ENCODE data around the gene BSG. TPM values are rescaled to one million over a fixed set of nuclear protein-coding genes. Genes with fewer than 3 reads are reported as not detected.

BSG gene
- total RNA-seq (2012; rRNA removed), result 129 and 130 TPM in 2 replicates
- polyA plus RNA-seq (2012; rRNA removed), result 698 and 994 TPM in 2 replicates
- polyA plus RNA-seq (2012; cell fraction: cytosol; rRNA removed), result 596 and 943 TPM in 2 replicates
- 294 and 438 TPM in 2 replicates for polyA plus RNA-seq (2012; cell fraction: nucleus; rRNA removed; ENCODE audit: low replicate concordance)
- Bru-seq, nascent RNA, result percentile 81 among the genes with signal in this experiment
- BruChase-seq, experiment 1, labeled RNA remaining after a 6-hour chase, result percentile 86 among the genes with signal in this experiment
- BruChase-seq, experiment 2, labeled RNA remaining after a 2-hour chase, result percentile 79 among the genes with signal in this experiment
- long read RNA-seq, partial matches to known transcripts, result 58 of 506 reads
- long read RNA-seq, other reads (novel, unspliced or antisense), result 448 of 506 reads

DNA sequence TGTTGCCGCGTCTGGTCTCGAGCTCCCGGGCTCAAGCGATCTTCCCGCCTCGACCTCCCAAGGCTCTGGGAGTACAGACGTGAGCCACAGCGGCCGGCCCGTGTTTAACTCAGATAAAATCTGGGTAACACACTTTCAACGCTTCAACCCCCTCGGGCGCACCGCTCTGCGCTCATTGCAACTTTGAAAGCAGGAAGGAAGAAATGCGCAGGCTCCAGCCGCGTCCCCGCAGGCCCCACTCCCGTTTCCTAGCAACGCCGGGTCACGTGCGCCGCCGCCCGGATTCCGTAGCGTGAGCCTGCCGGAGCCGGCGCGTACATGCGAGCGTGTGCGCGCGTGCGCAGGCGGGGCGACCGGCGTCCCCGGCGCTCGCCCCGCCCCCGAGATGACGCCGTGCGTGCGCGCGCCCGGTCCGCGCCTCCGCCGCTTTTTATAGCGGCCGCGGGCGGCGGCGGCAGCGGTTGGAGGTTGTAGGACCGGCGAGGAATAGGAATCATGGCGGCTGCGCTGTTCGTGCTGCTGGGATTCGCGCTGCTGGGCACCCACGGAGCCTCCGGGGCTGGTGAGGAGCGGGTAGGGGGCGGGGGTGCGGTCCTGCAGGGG, at the start of gene BSG:
BSG (plus strand) TSS at position 457 of the 603 bp plus-strand sequence; CDS start at position 496, 39 bp downstream.
- Histone ChIP-seq H2AFZ (replicated peaks; ENCODE audit: low read length, poor library complexity) (peak within 1 kb of the TSS; percentile 98), H3K23ac (ENCODE audit: low read depth, low read length) (peak within 1 kb of the TSS; percentile 88), H3K4me1 (ENCODE audit: control insufficient read depth, insufficient read depth, low read length) (peaks cover 26% of the 10 kb centered on the region), H3K36me3 (ENCODE audit: control insufficient read depth, insufficient read depth, low read length) (no peaks in the 10 kb centered on the region), H2AK9ac (replicated peaks; ENCODE audit: low read depth, low read length, poor library complexity) (peak within 1 kb of the TSS; percentile 99), H3K56ac (ENCODE audit: extremely low read depth, insufficient read depth, low read length) (peak within 1 kb of the TSS; percentile 61; the same call in 1 of the 2 replicates), H3K9me1 (ENCODE audit: insufficient read depth, low read length) (peaks cover 11% of the 10 kb centered on the region; the same call in 1 of the 2 replicates), H4K5ac (ENCODE audit: low read depth, low read length) (peak within 1 kb of the TSS; percentile 80), H3K4me2 (ENCODE audit: low read depth, low read length) (peak within 1 kb of the TSS; percentile 93), H2BK120ac (ENCODE audit: low read depth, low read length) (peak within 1 kb of the TSS; percentile 57; the same call in 1 of the 2 replicates), H3K9me3 (ENCODE audit: control insufficient read depth, insufficient read depth, low read length) (no peaks in the 10 kb centered on the region), H2BK15ac (ENCODE audit: low read depth, low read length) (peak within 1 kb of the TSS; percentile 19; the same call in 1 of the 3 replicates), H4K91ac (ENCODE audit: insufficient read depth, low read depth, low read length) (peak within 1 kb of the TSS; percentile 51), H3K27ac (ENCODE audit: insufficient read depth, low read length) (peak within 1 kb of the TSS; percentile 86), H3K18ac (ENCODE audit: low read depth, low read length) (0 out of 2 replicates have a peak within 1 kb of the TSS, but pooled peaks have one; percentile 33), H2AK5ac (ENCODE audit: low read depth, low read length) (peak within 1 kb of the TSS; percentile 74), H2BK20ac (ENCODE audit: low read depth, low read length) (no peak within 1 kb of the TSS), H4K8ac (ENCODE audit: low read depth in 2 of 2, low read length in 2 of 2) (peak within 1 kb of the TSS; percentile 77 to 90), H3K14ac (replicated peaks; ENCODE audit: low read depth, low read length) (peak within 1 kb of the TSS; percentile 84), H4K20me1 (ENCODE audit: insufficient read depth, low read length) (peaks cover 43% of the 10 kb centered on the region), H3K79me1 (ENCODE audit: low read depth in 1 of 2, low read length in 2 of 2) (peaks cover 0 to 44% of the 10 kb centered on the region in 2 experiments; a peak in 2 of 4 replicates), H3K27me3 (ENCODE audit: control insufficient read depth, insufficient read depth, low read length) (no peaks in the 10 kb centered on the region), H2BK5ac (ENCODE audit: low read depth, low read length, poor library complexity, severe bottlenecking) (peak within 1 kb of the TSS; percentile 83), H3K4ac (ENCODE audit: low read depth, low read length) (peak within 1 kb of the TSS; percentile 89), H3K9ac (ENCODE audit: low read depth, low read length) (peak within 1 kb of the TSS; percentile 78), H3K4me3 (ENCODE audit: insufficient read depth, low read depth, low read length) (peak within 1 kb of the TSS; percentile 72)
- CTCF ChIA-PET, result no interaction called here
- 0% methylated on average over 38 of the region's 79 CpGs; no CpG with 5 or more reads in 1 of the 2 experiments for WGBS, 2 experiments (ENCODE audit: extremely low coverage in 2 of 2, insufficient read length in 1 of 2)
- DNase-seq (peak; percentile 96), ATAC-seq (ENCODE audit: low read depth) (peak; percentile 82)
- POLR2A ChIA-PET (ENCODE audit: unreplicated experiment), result no interaction called here
- in situ Hi-C loops (cut with MboI; ENCODE audit: low sequenced_read_pairs), result no loop called here
- intact Hi-C loops (cut with micrococcal nuclease), result no loop called here
- no TSS peak for BruUV-seq (replicated peaks)
- dilution Hi-C loops (cut with HindIII; ENCODE audit: low sequenced_read_pairs, unreplicated experiment), result no loop called here
- TF ChIP-seq POLR2A (IDR thresholded peaks at IDR 0.05; ENCODE audit: low read depth, low read length), result peak; percentile 99
- no peak for TF ChIP-seq SMC3 (IDR thresholded peaks at IDR 0.05; ENCODE audit: low read depth, low read length)
- TF ChIP-seq, protein P1, sequence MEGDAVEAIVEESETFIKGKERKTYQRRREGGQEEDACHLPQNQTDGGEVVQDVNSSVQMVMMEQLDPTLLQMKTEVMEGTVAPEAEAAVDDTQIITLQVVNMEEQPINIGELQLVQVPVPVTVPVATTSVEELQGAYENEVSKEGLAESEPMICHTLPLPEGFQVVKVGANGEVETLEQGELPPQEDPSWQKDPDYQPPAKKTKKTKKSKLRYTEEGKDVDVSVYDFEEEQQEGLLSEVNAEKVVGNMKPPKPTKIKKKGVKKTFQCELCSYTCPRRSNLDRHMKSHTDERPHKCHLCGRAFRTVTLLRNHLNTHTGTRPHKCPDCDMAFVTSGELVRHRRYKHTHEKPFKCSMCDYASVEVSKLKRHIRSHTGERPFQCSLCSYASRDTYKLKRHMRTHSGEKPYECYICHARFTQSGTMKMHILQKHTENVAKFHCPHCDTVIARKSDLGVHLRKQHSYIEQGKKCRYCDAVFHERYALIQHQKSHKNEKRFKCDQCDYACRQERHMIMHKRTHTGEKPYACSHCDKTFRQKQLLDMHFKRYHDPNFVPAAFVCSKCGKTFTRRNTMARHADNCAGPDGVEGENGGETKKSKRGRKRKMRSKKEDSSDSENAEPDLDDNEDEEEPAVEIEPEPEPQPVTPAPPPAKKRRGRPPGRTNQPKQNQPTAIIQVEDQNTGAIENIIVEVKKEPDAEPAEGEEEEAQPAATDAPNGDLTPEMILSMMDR (conservative IDR thresholded peaks at IDR 0.05; ENCODE audit: low read depth, low read length), result no peak
- TF ChIP-seq CEBPB (IDR thresholded peaks at IDR 0.05; ENCODE audit: low read depth, low read length), result no peak
- TF ChIP-seq, protein P2, sequence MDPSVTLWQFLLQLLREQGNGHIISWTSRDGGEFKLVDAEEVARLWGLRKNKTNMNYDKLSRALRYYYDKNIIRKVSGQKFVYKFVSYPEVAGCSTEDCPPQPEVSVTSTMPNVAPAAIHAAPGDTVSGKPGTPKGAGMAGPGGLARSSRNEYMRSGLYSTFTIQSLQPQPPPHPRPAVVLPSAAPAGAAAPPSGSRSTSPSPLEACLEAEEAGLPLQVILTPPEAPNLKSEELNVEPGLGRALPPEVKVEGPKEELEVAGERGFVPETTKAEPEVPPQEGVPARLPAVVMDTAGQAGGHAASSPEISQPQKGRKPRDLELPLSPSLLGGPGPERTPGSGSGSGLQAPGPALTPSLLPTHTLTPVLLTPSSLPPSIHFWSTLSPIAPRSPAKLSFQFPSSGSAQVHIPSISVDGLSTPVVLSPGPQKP (IDR thresholded peaks at IDR 0.05; ENCODE audit: borderline replicate concordance, low read depth, low read length), result no peak
- TF ChIP-seq MAZ (IDR thresholded peaks at IDR 0.05; ENCODE audit: borderline replicate concordance, low read depth, low read length), result peak; percentile 86; the same call in 1 of the 2 replicates
- TF ChIP-seq BHLHE40 (IDR thresholded peaks at IDR 0.05; ENCODE audit: low read depth, low read length), result peak; percentile 98
- peak; percentile 64; the same call in 1 of the 2 replicates for TF ChIP-seq MXI1 (IDR thresholded peaks at IDR 0.05; ENCODE audit: borderline replicate concordance, low read depth, low read length)
- no peak for TF ChIP-seq RAD21 (IDR thresholded peaks at IDR 0.05; ENCODE audit: low read length)
- TF ChIP-seq RFX5 (IDR thresholded peaks at IDR 0.05; ENCODE audit: low read depth, low read length), result no peak
- TF ChIP-seq FOS (IDR thresholded peaks at IDR 0.05; ENCODE audit: low read depth, low read length), result peak; percentile 15; the same call in 1 of the 2 replicates
- TF ChIP-seq RCOR1 (IDR thresholded peaks at IDR 0.05; ENCODE audit: insufficient replicate concordance, low read length), result no peak
- TF ChIP-seq CHD1 (IDR thresholded peaks at IDR 0.05; ENCODE audit: low read depth, low read length), result peak; percentile 38; the same call in 1 of the 2 replicates
- no peak for TF ChIP-seq MAFK (IDR thresholded peaks at IDR 0.05; ENCODE audit: low read depth, low read length)
